ENCODE measurements around the gene ICAM1.

DNA sequence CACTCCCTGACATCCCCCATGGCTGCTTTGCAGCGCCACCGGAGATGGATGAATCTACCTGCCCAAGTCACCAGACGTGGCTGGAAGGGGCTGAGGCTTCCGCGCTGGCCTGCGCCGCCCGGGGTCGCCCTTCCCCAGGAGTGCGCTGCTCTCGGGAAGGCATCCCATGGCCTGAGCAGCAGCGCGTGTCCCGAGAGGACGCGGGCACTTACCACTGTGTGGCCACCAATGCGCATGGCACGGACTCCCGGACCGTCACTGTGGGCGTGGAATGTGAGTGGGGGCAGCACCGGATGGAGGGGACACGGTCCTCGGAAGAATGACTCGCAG is 23.4 kb downstream of the ICAM1 start:
- TF ChIP-seq, protein P1, sequence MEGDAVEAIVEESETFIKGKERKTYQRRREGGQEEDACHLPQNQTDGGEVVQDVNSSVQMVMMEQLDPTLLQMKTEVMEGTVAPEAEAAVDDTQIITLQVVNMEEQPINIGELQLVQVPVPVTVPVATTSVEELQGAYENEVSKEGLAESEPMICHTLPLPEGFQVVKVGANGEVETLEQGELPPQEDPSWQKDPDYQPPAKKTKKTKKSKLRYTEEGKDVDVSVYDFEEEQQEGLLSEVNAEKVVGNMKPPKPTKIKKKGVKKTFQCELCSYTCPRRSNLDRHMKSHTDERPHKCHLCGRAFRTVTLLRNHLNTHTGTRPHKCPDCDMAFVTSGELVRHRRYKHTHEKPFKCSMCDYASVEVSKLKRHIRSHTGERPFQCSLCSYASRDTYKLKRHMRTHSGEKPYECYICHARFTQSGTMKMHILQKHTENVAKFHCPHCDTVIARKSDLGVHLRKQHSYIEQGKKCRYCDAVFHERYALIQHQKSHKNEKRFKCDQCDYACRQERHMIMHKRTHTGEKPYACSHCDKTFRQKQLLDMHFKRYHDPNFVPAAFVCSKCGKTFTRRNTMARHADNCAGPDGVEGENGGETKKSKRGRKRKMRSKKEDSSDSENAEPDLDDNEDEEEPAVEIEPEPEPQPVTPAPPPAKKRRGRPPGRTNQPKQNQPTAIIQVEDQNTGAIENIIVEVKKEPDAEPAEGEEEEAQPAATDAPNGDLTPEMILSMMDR (IDR thresholded peaks at IDR 0.05) = no peak
- TF ChIP-seq POLR2A (IDR thresholded peaks at IDR 0.05) = no peak
